H7 (cell line): ENCODE measurements around the gene GPSM1. TPM values are rescaled to one million over a fixed set of nuclear protein-coding genes. Genes with fewer than 3 reads are reported as not detected.

ENCODE experiments used
- DNase-seq: peaks from one replicate; pipeline ENCODE4 v3.0.0; 2012
- H3K27me3 ChIP-seq: 2 replicates; pipeline ENCODE4 v1.6.0; 2011; ENCODE audit warnings: mild to moderate bottlenecking, low read length; ENCODE audit not compliant: control insufficient read depth, insufficient read depth
- H3K36me3 ChIP-seq: replicated peaks from 2 replicates; pipeline ENCODE4 v1.5.1; 2011; ENCODE audit warnings: low read length; ENCODE audit not compliant: control insufficient read depth, insufficient read depth
- H3K4me3 ChIP-seq: 2 replicates; pipeline ENCODE4 v1.5.1; 2011; ENCODE audit warnings: low read depth, mild to moderate bottlenecking, control low read depth, low read length, moderate library complexity; ENCODE audit not compliant: insufficient read depth
- total RNA-seq: library from RNA; depleted of rRNA; stranded (reverse); fragments of >200 nt; shearing (Covaris generic); gene quantifications from 2 replicates; pipeline ENCODE4 v1.2.3, GENCODE V29; 2014

GPSM1 gene
- total RNA-seq, 1 experiment from 2014 or later, result 22.2 TPM

DNA sequence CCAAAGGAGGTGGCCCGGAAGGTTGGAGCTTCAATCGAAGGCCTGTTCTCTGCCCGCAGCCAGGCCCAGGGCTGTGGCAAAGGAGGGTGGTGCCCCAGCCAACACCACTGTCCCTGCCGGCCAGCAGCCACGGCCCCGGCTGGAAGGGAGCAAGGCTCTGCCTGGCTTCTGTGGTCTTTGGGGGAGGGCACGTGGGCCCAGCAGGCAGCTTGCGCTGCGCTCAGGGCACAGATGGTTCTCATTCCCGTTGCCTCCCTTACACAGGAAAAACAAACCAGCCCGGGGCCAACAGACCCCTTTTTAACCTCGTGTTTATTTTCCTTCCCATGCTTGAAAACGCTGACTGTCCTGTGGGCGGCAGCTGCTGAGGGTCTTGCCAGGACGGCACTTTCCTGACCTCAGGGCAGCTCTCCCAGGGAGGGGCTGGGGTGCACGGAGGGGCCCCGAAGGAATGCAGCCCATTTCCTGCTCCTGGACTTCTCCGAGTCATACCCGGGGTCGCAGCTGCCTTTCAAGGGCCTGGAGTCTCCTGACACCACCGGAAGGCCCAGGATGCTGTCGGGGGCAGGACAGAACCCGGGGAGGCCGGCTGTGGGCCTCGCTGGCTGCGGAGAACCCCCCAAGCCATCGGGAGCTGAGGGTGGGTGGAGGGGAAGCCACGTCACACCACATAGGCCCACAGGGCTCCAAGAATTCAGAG lies 1.1 kb upstream of the GPSM1 start:
- Histone ChIP-seq H3K36me3 (no peaks in the 10 kb centered on the region), H3K4me3 (no peak overlapping the region), H3K27me3 (no peaks in the 10 kb centered on the region)
- peak; percentile 90 for DNase-seq

DNA sequence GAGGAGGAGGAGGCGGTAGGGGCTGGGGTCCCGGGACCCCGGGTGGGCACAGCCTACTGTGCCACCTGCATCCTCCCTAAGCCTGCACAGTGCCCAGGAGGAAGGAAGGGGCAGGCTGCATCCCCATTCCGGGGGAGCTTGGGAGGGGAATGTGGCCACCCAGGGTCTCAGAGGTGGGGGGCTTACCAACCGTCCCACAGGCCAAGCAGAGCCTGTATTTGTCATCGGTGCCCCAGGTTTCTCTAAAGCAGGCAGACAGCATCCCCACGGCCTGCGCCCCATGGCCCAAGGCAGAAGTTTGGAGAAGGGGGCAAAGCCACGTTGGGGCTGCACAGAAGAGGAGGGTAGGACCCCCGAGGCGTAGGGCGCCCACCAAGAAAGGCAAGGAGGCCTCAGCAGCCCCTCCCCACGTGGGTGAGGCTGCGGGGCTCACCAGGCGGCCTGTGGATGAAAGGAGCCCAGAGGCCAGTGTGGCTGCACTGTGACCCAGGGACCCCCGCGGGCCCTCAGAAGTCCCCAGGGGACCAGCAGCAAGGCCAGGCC lies 507 bp upstream of the GPSM1 start:
- Histone ChIP-seq H3K36me3 (no peaks in the 10 kb centered on the region), H3K4me3 (peak overlapping the region; percentile 27), H3K27me3 (no peaks in the 10 kb centered on the region)
- DNase-seq, result no peak

DNA sequence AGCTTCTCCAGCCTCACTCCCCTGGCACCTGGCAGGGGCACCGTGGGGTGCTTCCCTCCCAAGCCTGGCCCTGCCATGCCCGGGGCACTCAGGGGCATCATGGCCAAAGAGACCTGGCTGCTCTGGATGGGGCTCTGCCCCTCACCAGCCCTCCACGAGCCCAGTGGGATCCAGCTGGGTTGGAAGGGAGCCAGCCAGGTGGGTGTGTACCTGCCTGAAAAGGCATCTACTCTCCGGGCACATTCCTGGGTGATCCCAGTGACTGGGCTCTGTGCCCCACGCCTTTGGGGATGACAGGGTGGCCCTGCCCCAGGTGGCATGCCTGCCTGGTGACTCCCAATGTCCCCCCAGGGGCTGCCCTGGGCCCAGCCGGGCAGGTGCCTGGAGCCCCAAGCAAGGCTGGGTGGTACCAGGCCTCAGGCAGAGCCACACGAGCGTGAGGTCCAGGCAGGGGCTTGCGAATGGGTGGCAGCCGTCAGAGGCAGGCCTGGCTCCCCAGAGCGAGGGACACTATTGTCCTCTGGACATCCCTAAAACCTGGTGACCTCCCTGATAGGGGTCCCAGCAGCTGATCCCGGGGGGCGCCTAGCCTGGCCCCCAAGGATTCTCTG lies 777 bp downstream of the GPSM1 start:
- no peaks in the 10 kb centered on the region for H3K27me3 ChIP-seq
- H3K4me3 ChIP-seq, result peak overlapping the region; percentile 41
- no peaks in the 10 kb centered on the region for H3K36me3 ChIP-seq
- peak; percentile 81 for DNase-seq

DNA sequence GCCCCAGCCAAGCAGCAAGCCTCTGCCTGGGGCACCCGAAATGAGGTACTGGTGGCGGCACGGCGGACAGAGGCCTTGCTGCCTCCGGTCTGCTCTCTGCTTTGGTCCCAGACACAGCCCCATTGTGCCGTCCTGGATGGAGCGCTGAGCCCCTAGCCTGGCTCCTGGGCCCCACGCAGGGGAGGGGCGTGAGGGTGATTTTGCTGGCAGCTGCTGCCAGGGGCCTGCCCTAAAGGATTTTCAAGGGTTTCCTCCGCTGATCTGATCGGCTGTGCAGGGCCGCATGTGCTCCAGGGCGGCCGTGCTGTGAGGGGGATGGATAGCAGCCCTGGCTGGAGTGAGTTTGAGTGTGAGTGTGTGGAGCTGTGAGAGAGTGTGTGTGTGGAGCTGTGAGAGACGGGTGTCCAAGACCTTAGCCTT lies 1.3 kb downstream of the GPSM1 start:
- H3K36me3 ChIP-seq, result no peaks in the 10 kb centered on the region
- no peak overlapping the region; the same call in 1 of the 2 replicates for H3K4me3 ChIP-seq
- no peaks in the 10 kb centered on the region for H3K27me3 ChIP-seq
- DNase-seq, result peak; percentile 88

- no peak for DNase-seq
- Histone ChIP-seq H3K27me3 (no peaks in the 10 kb centered on the region), H3K4me3 (no peak overlapping the region), H3K36me3 (no peaks in the 10 kb centered on the region)
These were observed 1.9 kb downstream of the GPSM1 start for GRCh38 chr9:136329211-136329627.

GRCh38 chr9:136329636-136330405 lies 2.5 kb downstream of the GPSM1 start:
- no peak for DNase-seq
- no peaks in the 10 kb centered on the region for H3K27me3 ChIP-seq
- H3K4me3 ChIP-seq, result no peak overlapping the region
- no peaks in the 10 kb centered on the region for H3K36me3 ChIP-seq

DNA sequence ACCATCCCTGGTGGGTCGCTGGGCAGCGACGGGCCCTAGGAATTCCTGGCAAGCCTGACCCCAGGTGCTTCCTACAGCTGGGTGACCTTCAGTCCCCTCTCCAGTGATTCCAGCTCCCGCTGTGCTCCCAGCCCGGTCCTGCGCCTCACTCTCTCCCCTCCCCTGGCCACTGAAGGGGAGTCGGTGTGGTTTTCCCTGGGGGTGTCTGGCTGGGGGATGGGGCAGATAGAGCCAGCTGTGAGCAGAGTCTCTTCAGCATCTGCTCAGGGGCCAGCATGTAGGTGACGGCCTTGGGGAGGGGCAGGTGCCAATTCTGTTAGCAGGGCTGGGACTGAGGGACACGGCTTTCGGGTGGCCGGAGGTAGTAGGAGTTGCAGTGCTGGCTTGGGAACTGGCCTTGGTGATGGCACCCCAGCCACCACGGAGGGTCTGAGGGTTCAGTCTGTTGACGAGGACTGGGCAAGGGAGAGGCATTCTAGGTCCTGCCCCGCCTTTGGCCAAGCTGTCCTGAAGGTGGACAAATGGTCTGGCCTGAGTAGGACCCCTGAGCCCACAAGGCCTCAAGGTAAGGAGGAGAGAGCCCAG lies 3.2 kb downstream of the GPSM1 start:
- H3K4me3 ChIP-seq, result no peak overlapping the region
- H3K36me3 ChIP-seq, result no peaks in the 10 kb centered on the region
- no peak for DNase-seq
- H3K27me3 ChIP-seq, result no peaks in the 10 kb centered on the region

DNA sequence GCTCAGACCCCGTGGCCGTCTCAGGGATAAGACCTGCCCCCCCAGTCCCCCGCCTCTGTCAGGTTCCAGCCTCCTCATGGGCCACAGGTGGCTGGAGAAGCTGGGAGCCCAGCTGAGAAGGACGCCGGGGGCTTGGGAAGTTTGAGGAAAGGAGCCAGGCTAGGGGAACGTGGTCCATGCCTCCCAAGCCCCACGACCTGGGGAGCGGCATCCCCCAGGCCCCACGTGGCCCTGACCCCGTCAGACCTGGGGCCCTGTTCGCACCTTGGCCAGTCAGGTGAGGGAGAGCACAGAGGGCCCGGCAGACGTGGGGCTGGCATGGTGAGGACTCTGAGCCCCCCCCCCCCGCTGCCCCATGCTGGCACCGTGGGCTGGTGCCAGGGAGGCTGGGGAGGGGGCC lies 3.7 kb downstream of the GPSM1 start:
- no peaks in the 10 kb centered on the region for H3K27me3 ChIP-seq
- no peak overlapping the region for H3K4me3 ChIP-seq
- no peaks in the 10 kb centered on the region for H3K36me3 ChIP-seq
- DNase-seq, result no peak

DNA sequence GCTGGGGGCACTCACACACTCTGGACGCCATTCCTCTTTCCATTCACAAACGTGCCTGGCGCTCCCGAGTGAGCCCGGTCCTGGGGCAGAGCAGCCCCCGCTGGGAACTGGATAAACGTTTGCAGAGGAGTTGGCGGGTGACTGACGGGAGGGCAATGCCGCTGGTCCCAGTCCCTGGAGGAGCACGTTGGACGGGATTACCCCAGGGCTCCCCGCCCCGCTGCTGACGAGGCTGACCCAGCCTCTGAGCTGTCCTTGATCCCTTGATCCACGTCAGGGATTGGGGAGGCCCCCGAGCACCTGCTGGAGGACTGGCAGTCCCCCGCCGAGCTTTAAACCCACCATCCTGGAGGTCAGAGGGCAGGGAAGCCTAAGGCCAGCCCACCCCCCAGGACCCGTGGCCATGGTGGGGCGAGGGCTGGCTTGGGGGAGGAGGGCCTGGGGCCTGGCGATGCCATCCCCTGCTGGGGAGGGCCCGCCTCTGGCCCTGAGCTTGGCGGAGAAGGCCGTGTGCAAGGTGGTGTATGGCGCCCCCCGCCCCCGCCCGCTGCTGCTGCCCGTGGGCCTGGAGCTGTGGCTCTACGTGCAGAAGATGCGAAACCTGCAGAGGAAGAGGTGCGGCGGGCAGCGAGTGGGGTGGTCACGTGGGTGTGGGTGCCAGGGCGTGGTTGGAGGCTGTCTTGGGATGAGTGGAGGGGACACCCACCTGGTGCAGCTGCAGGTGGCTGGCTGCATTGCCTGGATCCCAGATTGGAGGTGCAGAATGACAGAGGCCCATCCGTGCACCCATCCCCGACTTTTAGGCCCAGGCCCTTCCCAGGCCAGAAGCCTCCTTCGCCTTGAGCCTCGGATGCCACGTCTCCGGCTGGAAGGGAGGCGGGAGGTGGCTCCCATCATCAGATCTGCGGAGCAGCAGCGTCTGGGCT lies 4.5 kb downstream of the GPSM1 start:
- no peaks in the 10 kb centered on the region for H3K27me3 ChIP-seq
- H3K4me3 ChIP-seq, result no peak overlapping the region
- no peaks in the 10 kb centered on the region for H3K36me3 ChIP-seq
- DNase-seq, result peak; percentile 72

DNA sequence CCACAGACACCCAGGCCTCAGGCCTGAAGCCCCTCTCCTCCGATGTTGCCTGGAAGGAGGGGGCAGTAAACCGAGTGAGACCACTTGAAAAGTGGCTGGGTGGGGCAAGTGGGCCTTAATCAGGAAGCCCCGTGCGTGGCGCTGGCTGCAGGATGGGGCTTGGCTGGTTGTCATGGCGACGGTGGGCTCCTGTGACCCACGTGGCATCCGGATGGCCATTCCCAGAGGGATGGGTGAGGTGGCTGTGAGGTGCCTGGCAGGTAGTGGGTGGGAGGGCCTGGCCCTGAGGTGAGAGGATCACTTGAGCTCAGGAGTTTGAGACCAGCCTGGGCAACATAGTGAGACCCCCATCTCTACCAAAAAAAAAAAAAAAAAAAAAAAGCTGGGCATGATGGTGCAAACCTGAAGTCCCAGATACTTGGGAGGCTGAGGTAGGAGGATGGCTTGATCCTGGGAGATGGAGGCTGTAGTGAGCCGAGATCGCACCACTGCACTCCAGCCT lies 5.2 kb downstream of the GPSM1 start:
- DNase-seq, result no peak
- Histone ChIP-seq H3K36me3 (no peaks in the 10 kb centered on the region), H3K4me3 (no peak overlapping the region), H3K27me3 (no peaks in the 10 kb centered on the region)

- DNase-seq, result peak; percentile 69
- Histone ChIP-seq H3K4me3 (no peak overlapping the region), H3K36me3 (no peaks in the 10 kb centered on the region), H3K27me3 (no peaks in the 10 kb centered on the region)
These were observed 5.7 kb downstream of the GPSM1 start for GRCh38 chr9:136333045-136333444.

- no peaks in the 10 kb centered on the region for H3K27me3 ChIP-seq
- peak; percentile 77 for DNase-seq
- H3K4me3 ChIP-seq, result no peak overlapping the region
- no peaks in the 10 kb centered on the region for H3K36me3 ChIP-seq
These were observed 6.1 kb downstream of the GPSM1 start for GRCh38 chr9:136333486-136333885.

DNA sequence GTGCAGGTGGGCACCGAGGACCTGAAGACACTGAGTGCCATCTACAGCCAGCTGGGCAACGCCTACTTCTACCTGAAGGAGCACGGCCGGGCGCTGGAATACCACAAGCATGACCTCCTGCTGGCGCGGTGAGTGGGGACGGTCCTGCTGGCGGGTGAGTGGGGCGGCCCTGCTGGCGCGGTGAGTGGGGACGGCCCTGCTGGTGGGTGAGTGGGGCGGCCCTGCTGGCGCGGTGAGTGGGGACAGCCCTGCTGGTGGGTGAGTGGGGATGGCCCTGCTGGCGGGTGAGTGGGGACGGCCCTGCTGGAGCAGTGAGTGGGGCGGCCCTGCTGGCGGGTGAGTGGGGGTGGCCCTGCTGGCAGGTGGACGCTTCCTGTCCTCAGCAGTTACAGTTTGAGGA lies 7.2 kb downstream of the GPSM1 start:
- H3K36me3 ChIP-seq, result no peaks in the 10 kb centered on the region
- no peak for DNase-seq
- no peak overlapping the region for H3K4me3 ChIP-seq
- no peaks in the 10 kb centered on the region for H3K27me3 ChIP-seq
